Measurements from ENCODE around the gene KIAA0232. TPM values are rescaled to one million over a fixed set of nuclear protein-coding genes. Genes with fewer than 3 reads are reported as not detected.
A peak's percentile ranks its signal among the peaks of the same experiment; 100 is the strongest.

Gene KIAA0232
- total and polyA plus RNA-seq, 11 donors = 20.0 to 78.4 (median 67.7) TPM

GRCh38 chr4:6749340-6750171 is 33.0 kb upstream of the KIAA0232 start:
- intact Hi-C loops (cut with DNase I) = no loop called here
- Histone ChIP-seq H3K27me3 (no peaks in the 10 kb centered on the region), H3K27ac (peak overlapping the region in 5 of 12 donors; percentile 13 to 58 (median 20)), H3K9me3 (no peaks in the 10 kb centered on the region), H3K4me1 (peaks cover 0 to 45% (median 27%) of the 10 kb centered on the region in 12 donors), H3K4me3 (no peak overlapping the region), H3K36me3 (no peaks in the 10 kb centered on the region)
- DNase-seq (peak in 4 of 5 donors; percentile 57 to 84 (median 77)), ATAC-seq (peak; percentile 27 to 82 (median 68))
- 47 to 64% (median 56%) methylated on average over 21 to 25 of the region's 25 CpGs for WGBS, 4 donors
- no peak for TF ChIP-seq POLR2A (IDR thresholded peaks at IDR 0.05)

- TF ChIP-seq POLR2A (IDR thresholded peaks at IDR 0.05) (no peak), CTCF (IDR thresholded peaks at IDR 0.05) (no peak)
- WGBS, 4 donors = 85 to 88% (median 87%) methylated on average over 19 to 23 of the region's 23 CpGs
- intact Hi-C loops (cut with DNase I) = no loop called here
- Histone ChIP-seq H3K9me3 (no peaks in the 10 kb centered on the region), H3K27ac (no peak overlapping the region), H3K27me3 (no peaks in the 10 kb centered on the region), H3K4me3 (no peak overlapping the region), H3K4me1 (peaks cover 0 to 45% (median 27%) of the 10 kb centered on the region in 12 donors), H3K36me3 (no peaks in the 10 kb centered on the region)
- DNase-seq (no peak), ATAC-seq (no peak)
These were observed 32.0 kb upstream of the KIAA0232 start for GRCh38 chr4:6750286-6751221.

- TF ChIP-seq CTCF (IDR thresholded peaks at IDR 0.05) (no peak), POLR2A (IDR thresholded peaks at IDR 0.05) (no peak)
- Histone ChIP-seq H3K4me1 (peaks cover 0 to 41% (median 21%) of the 10 kb centered on the region in 12 donors), H3K9me3 (no peaks in the 10 kb centered on the region), H3K27ac (peak overlapping the region in 1 of 12 donors; percentile 58), H3K36me3 (no peaks in the 10 kb centered on the region), H3K27me3 (no peaks in the 10 kb centered on the region), H3K4me3 (peak overlapping the region in 1 of 12 donors; percentile 25)
- DNase-seq = no peak
- WGBS, 4 donors = 74 to 86% (median 79%) methylated on average over 18 of the region's 18 CpGs
- intact Hi-C loops (cut with DNase I) = no loop called here
- no peak for ATAC-seq
These were observed 30.7 kb upstream of the KIAA0232 start for GRCh38 chr4:6751611-6752485.

GRCh38 chr4:6752486-6752829 is 30.1 kb upstream of the KIAA0232 start:
- Histone ChIP-seq H3K36me3 (no peaks in the 10 kb centered on the region), H3K4me1 (peaks cover 0 to 35% (median 16%) of the 10 kb centered on the region in 12 donors), H3K9me3 (no peaks in the 10 kb centered on the region), H3K4me3 (no peak overlapping the region), H3K27me3 (no peaks in the 10 kb centered on the region), H3K27ac (peak overlapping the region in 1 of 12 donors; percentile 58)
- ATAC-seq (no peak), DNase-seq (no peak)
- 89 to 92% (median 91%) methylated on average over 6 of the region's 6 CpGs for WGBS, 4 donors
- no peak for TF ChIP-seq POLR2A (IDR thresholded peaks at IDR 0.05)
- no peak for TF ChIP-seq CTCF (IDR thresholded peaks at IDR 0.05)
- intact Hi-C loops (cut with DNase I) = no loop called here
